GM21381 (cell line): ENCODE data around the gene EIF2B1.

ENCODE experiments used
- ATAC-seq: cut with Tn5 transposase; IDR thresholded peaks from one replicate; pipeline ENCODE4 v1.9.1; 2021; ENCODE audit warnings: mild to moderate bottlenecking, moderate library complexity; ENCODE audit not compliant: unreplicated experiment

EIF2B1 gene

DNA sequence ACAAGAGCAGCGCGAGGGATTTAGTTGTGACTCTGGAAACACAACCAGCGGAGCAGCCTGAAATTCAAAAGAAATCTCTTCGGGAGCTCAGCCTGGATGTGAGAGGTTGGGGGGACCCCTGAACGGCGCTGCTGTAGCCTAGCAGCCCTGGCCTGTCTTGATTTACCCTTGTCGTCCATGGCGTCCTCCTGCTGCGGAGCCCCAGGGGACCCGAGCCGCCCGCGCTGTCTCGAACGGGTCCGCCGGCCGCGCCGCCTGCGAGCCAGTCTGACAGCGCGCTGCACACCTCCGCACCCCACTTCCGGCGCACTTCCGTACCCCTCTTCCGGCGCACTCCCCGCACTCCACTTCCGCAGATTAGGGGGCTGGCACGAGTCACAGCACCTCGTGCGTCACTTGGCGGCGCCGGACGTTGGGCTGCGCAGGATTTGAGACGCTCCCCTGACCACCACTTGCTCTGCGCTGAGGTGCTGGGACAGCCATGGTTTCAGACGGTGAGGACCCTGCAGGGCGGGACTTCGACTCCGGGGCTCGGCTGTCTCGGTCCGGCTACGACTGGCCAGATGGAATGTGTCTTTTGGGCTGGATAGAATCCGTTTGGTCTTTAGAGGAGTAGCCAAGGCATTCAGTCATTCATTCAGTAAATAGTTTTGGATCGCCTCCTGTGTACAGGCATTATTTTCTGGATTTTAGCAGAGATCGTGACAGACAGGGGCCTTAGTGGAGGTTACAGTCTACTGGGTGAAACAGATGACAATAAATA, at the start of gene EIF2B1, which contains the start of gene GTF2H3:
Gene EIF2B1, minus strand, starts transcription at position 308 of the 763 bp plus-strand sequence. Its CDS starts 129 bp downstream, at position 179.
Gene GTF2H3, plus strand, starts transcription at position 451 of the 763 bp plus-strand sequence. Its CDS starts 31 bp downstream, at position 482.
- ATAC-seq = peak; percentile 98

- ATAC-seq = peak; percentile 45
Observed at GRCh38 chr12:123681605-123682004, 48.1 kb upstream of the EIF2B1 start.

GRCh38 chr12:123678981-123679380, 45.5 kb upstream of the EIF2B1 start:
- ATAC-seq = no peak

GRCh38 chr12:123676616-123677320, 43.3 kb upstream of the EIF2B1 start:
- ATAC-seq = no peak

DNA sequence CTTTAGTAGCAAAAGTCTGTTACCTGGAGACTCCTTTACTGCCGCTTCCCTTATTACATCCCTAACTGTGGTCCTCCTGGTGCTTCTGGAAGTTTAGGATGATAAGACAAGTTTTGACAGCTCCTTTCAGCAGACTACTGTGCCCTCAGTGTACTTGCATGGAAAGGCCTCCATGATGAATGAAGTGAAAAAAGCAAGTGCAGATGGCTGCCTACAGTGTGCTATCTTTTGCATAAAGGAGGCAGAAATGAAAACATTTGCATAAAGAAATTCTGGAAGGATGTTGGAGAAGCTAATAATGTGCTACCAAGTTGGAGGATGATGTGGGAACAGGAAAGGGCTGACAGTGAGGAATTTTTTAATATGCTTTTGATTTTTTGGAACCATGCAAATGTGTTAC, 42.0 kb upstream of the EIF2B1 start:
- ATAC-seq = no peak

DNA sequence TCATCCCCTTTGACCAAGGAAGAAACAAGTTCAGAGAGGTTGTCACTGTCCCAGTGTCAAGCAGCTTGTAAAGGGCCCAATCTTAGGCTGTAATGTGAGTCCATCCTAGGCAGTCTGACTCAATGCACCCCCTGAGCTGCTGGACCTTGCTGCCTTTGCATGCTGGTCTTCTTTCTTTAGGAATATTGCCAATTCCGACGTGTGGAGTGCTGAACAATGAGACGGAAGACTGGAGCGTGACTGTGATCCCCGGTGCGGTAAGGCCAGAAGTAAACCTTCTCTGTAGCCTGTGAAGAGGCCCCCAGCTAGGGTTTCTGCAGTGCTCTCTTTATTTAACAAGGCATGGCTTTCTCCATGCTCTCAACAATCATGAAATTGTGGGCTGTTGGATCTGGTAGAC, 38.4 kb upstream of the EIF2B1 start:
- no peak for ATAC-seq

GRCh38 chr12:123670882-123671728, 37.6 kb upstream of the EIF2B1 start, which contains the start of gene TCTN2:
TSS of gene TCTN2 (plus strand) at chr12:123671113. CDS start at chr12:123671241, 128 bp downstream.
- ATAC-seq = peak; percentile 100

DNA sequence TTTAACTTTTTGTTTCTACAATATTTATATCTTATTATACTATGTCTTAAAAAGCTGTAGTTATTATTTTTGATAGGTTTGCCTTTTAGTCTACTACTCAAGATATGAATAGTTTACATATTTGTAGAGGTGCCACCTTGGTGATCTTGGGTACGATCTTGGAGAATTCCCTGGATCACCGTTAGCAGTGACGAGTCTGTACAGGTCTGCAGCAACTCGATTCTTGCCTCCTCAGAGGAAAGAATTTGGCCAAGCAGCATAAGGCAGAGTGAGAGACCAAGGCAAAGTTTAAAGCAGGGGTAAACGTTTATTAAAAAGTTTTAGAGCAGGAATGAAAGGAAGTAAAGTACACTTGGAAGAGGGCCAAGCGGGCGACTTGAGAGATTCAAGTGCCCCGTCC, 34.3 kb upstream of the EIF2B1 start:
- no peak for ATAC-seq

DNA sequence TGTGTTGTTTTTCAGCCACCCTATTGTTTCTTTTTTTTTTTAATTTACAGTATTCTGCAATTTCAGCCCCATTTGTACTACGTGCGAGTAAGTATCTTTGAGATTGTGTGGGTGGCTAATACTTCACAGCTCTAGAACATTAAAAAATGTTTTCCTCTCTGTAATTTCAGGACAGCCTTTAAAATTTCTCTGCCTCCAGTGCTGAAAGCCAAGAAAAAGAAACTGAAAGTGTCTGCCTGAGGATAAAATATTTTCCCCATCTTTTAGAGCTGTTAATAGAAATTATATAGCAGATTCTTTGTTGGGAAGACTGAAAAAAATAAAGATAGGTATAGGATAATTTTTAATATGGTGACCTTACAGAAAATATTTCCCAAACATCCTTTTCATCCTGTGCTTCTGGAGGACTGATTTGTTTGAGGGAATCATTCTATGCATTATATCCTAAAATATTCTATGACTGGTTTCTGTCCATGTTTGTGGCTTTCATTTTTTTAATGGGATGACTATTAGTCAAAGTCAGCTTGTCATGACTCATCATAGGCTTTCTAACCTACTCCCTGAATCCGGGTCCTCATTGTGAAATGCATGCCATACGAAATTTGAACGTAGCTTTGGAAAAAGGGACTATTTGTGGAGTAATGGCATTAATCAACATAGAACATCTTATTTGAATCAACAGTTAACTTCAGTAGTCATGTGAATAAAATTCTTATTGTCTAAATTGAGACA, 26.7 kb upstream of the EIF2B1 start:
- no peak for ATAC-seq

GRCh38 chr12:123657211-123657610, 23.7 kb upstream of the EIF2B1 start:
- no peak for ATAC-seq

DNA sequence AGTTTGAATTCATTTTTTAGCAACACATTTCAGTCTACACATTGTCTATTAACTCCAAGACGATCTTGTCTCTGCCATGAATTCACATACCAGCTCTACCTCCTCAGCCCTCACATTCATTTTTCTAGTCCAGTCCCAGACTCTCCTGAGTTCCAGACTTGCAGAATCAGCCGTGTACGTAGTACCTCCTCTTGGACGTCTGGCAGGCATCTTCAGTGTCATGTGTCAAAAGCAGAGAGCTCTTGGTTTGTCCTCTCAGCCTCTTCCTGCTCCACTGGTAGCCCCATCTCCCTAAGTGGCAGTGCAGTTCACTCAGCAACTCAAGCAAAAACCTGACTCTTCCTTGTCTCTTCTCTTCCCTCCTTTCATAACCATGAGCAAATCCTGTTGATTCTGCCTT, 22.9 kb upstream of the EIF2B1 start:
- ATAC-seq = no peak

DNA sequence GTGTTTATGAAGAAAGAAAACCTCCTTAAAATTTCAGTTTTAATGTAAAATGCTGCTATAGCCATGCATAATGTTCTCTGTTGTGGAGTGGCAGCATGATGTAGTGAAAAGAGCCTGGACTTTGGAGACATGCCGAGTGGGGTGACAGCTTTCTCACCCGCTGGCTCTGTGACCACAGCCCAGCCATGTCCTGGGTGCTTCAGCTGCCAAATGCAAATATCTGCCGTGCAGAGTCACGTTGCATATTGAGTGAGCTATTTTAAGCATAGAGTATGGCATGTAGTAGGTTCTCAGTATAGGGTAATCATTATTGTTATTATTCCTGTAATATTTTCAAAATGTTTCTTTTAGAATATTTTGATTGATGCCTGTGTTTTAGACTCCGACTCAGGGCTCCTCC, 21.9 kb upstream of the EIF2B1 start:
- peak; percentile 89 for ATAC-seq

DNA sequence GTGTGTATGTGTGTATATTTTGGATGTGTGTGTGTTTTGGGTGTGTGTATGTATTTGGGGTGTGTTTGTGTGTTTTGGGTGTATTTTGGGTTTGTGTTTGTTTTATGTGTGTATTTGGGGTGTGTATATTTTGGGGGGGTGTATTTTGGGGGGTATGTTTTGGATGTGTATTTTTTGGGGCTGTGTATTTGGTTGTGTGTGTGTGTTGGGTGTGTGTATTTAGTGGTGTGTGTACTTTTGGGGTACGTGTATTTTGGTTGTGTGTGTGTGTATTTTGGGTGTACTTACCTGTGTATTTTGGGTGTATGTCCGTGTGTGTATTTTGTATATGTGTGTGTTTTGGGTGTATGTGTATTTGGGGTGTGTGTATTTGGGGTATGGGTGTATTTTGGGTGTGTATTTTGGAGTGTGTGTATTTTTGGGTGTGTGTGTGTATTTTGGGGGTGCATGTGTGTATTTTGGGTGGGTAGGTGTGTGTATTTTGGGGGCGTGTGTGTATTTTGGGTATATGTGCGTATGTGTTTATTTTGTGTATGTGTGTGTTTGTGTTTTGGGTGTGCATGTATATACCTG, 20.7 kb upstream of the EIF2B1 start:
- no peak for ATAC-seq

DNA sequence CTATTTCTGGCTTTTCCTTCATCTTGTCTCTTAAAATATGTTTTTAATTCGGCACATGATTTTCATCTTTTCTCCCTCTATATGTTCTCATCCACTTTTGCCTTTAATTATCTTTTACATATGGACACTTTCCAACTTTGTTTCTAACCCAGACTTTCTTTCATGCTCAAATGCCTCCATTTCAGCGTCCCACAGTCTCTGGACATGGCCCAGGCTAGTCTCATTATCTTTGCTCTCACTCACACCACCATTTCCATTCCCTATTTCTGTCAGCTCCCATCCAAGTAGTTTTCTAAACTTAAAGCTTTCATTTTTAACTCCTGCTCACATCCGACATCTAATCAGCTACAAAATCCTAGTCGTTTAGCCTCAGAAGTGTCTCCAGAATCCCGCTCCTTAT, 14.9 kb upstream of the EIF2B1 start:
- ATAC-seq = no peak

GRCh38 chr12:123645878-123646277, 12.4 kb upstream of the EIF2B1 start:
- no peak for ATAC-seq

- no peak for ATAC-seq
Observed at GRCh38 chr12:123645380-123645779, 11.9 kb upstream of the EIF2B1 start.

- no peak for ATAC-seq
Observed at GRCh38 chr12:123643911-123644310, 10.4 kb upstream of the EIF2B1 start.

DNA sequence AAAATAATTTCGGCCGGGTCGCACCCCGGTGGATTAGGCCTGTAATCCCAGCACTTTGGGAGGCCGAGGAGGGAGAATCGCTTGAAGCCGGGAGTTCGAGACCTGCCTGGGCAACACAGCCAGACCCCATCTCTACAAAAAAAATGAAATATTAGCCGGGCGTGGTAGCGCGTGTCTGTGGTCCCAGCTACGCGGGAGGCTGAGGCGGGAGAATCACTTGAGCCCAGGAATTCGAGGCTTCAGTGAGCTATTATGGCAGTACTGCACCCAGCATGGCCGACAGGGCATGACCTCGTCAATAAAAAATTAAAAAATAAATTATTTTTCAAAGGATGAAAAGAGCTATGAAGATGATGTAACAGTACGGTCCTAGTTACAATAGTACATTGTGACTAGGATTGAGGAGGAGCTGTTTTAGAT, 666 bp upstream of the EIF2B1 start:
- no peak for ATAC-seq

DNA sequence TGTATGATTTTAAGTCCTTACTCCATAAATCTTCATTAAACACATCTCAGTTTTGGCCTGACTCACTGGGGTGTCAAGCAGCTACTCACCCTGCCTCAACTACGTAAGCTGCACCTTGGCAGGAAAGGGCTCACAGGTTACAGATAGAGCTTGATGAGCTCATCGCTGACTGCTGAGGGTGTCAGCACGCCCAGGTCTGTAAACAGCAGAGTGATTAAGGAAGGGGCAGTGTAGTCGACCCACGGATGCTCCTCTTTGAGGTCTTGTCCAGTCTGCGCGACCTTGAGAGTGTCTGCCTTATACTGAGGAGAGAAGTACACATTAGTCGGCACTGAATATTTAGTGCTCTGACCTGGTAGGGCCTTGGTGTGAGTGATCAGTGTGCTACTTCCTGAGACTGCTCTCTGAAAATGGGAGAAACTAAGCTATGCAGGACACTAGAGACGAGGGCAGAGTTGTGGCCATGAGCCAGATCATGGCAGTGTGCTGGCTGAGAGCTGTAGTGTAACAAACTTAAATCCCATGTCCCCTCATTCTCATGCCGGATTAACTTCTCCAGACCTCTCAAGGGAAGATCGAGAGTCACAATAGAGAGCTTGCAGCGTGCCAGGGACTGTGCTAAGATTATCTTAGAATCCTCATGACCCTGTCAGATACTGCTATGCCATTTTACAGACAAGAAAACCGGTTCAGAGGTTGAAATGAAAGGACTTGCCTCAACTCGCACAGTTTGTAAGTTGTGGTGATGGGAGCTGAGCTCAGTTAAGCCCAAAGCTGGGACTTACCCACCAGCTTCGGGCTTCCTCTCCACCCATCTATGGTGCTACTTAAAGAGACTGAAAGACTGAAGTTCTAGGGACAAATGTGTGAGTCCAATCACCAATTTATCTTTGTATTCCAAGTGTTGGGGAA, 11.6 kb downstream of the EIF2B1 start:
- no peak for ATAC-seq
